Progenitor cell of endocrine pancreas (in vitro differentiated cells): ENCODE measurements around the gene IGF2BP3. TPM values are rescaled to one million over a fixed set of nuclear protein-coding genes. Genes with fewer than 3 reads are reported as not detected.

Experiments
- DNase-seq: peaks from one replicate; pipeline ENCODE4 v3.0.0; 2021; ENCODE audit warnings: low spot score; ENCODE audit not compliant: unreplicated experiment
- H3K27ac Mint-ChIP-seq: 2 replicates; pipeline ENCODE4 v1.8.0; 2021; ENCODE audit warnings: mild to moderate bottlenecking, moderate library complexity, mixed read lengths
- H3K27me3 Mint-ChIP-seq: 2 replicates; pipeline ENCODE4 v1.8.0; 2021; ENCODE audit warnings: mixed read lengths
- H3K36me3 Mint-ChIP-seq: 2 replicates; pipeline ENCODE4 v1.8.0; 2022; ENCODE audit warnings: mixed read lengths; ENCODE audit not compliant: insufficient read depth
- H3K4me1 Mint-ChIP-seq: 2 replicates; pipeline ENCODE4 v1.8.0; 2021; ENCODE audit warnings: low read depth, mixed read lengths
- H3K4me3 Mint-ChIP-seq: 2 replicates; pipeline ENCODE4 v1.8.0; 2021; ENCODE audit warnings: low read depth, mild to moderate bottlenecking, moderate library complexity, mixed read lengths
- H3K9me3 Mint-ChIP-seq: 2 replicates; pipeline ENCODE4 v1.8.0; 2021; ENCODE audit warnings: low read depth, mixed read lengths
- total RNA-seq: library from RNA; stranded (reverse); gene quantifications from 2 replicates; pipeline ENCODE4 v1.2.1, GENCODE V29; 2021
- TF ChIP-seq, protein P1 (sequence below): fragments of 200-600 bp; sonication (generic); IDR thresholded peaks from one replicate; pipeline ENCODE4 v1.5.0; 2021; ENCODE audit warnings: antibody characterized with exemption, mild to moderate bottlenecking; ENCODE audit not compliant: unreplicated experiment

IGF2BP3 gene
- total RNA-seq, 1 donor from 2014 or later = 96.9 TPM

DNA sequence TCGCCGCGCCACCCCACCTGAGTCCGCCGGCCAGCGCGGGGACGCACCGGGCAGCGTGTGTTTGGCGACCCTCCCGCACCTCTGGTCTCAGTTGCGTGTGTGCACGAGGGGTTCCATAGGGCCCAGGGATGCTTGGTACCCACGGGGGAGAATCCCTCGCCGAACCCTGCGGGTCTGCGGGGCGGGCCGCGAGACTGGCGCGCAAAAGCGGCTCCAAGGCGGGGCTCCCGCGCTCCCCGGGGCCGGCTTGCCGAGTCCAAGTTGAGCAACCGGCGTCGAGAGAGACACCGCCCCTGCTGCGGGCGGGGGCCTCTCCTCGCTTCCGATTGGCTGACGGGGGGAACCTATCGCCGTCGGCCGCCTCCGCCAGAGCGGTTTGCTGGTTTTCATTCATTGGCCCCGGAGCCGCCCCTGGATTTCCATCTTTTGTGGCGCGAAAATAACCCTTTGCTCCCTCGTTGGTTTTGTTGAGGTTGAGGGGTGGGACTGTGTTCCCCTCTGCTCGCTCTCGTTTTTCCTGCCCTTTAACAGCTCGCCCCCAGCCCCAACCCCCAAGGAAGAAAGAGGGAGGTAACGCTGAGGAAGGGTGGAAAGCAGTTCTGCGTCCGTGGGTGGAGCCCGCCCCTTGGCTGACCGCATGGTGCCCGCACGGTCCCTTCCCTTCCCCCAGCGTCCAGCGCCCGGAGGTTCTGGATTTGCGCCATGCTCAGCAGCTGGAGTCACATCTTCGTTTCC is 4.0 kb upstream of the IGF2BP3 start:
- TF ChIP-seq, protein P1, sequence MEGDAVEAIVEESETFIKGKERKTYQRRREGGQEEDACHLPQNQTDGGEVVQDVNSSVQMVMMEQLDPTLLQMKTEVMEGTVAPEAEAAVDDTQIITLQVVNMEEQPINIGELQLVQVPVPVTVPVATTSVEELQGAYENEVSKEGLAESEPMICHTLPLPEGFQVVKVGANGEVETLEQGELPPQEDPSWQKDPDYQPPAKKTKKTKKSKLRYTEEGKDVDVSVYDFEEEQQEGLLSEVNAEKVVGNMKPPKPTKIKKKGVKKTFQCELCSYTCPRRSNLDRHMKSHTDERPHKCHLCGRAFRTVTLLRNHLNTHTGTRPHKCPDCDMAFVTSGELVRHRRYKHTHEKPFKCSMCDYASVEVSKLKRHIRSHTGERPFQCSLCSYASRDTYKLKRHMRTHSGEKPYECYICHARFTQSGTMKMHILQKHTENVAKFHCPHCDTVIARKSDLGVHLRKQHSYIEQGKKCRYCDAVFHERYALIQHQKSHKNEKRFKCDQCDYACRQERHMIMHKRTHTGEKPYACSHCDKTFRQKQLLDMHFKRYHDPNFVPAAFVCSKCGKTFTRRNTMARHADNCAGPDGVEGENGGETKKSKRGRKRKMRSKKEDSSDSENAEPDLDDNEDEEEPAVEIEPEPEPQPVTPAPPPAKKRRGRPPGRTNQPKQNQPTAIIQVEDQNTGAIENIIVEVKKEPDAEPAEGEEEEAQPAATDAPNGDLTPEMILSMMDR = no peak
- DNase-seq = peak; percentile 93
- Mint-ChIP-seq H3K27ac (peak overlapping the region; percentile 95), H3K9me3 (no peaks in the 10 kb centered on the region), H3K36me3 (no peaks in the 10 kb centered on the region), H3K4me1 (peaks cover 30% of the 10 kb centered on the region), H3K27me3 (no peaks in the 10 kb centered on the region), H3K4me3 (peak overlapping the region; percentile 87)

DNA sequence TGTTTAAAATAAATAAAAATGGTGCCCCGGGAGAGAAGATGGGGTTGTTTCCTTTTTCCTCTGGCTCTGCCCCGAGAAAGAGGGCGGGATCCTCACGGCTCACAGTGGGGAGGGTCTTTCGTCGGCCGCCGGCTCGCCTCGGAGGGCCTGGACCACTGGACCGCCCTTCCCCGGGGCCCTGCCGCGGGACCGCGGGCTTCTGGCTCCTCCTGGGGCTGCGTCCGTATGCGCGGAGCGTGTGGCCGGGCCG is 3.5 kb upstream of the IGF2BP3 start:
- TF ChIP-seq, protein P1 = no peak
- no peak for DNase-seq
- Mint-ChIP-seq H3K9me3 (no peaks in the 10 kb centered on the region), H3K27me3 (no peaks in the 10 kb centered on the region), H3K4me1 (peaks cover 28% of the 10 kb centered on the region), H3K27ac (peak overlapping the region; percentile 96), H3K36me3 (no peaks in the 10 kb centered on the region), H3K4me3 (peak overlapping the region; percentile 87)

DNA sequence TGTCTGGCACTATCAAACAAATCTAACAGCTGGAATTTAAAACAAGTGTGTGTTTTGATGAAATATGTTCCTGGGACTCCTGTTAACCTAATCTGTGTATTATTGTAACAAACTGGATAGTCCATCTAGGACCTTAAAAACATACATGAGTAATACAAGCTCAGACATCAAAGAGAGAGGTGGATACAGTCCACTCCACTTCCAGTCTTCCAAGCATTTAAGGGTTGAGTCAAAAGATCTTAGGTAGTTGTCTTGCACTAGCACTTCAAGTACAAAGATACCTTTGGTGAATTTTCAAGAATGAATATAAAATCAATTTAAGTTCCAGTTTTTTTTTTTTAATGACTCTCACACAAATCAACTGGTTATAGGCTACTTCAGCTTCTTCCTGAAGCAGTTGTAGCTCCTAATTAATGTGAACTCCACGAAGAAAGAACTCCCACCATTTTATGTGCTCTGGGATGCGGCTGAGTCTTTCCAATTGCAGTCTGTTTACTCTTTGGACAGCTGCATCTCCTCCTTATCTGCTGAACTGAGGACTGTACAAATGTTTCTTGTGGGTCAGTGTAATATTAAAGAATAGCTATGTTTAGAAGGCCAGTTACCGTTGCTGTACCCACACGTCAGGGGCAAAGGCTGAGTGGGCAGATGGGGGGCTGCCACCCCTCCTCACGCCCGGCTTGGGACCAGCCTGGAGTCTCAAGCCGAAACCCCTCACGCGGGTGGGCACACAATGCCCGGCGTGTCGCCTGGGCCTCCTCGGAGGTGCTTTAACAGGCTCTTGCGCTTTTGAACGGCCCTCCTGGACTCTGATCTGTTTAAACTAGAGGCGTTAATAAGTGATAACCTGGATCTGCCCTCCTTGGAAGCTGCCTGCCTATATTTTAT is 2.9 kb upstream of the IGF2BP3 start:
- H3K27ac Mint-ChIP-seq = peak overlapping the region; percentile 96
- TF ChIP-seq, protein P1 = no peak
- H3K9me3 Mint-ChIP-seq = no peaks in the 10 kb centered on the region
- H3K4me3 Mint-ChIP-seq = peak overlapping the region; percentile 87
- H3K4me1 Mint-ChIP-seq = peaks cover 28% of the 10 kb centered on the region
- no peaks in the 10 kb centered on the region for H3K36me3 Mint-ChIP-seq
- DNase-seq = no peak
- H3K27me3 Mint-ChIP-seq = no peaks in the 10 kb centered on the region

DNA sequence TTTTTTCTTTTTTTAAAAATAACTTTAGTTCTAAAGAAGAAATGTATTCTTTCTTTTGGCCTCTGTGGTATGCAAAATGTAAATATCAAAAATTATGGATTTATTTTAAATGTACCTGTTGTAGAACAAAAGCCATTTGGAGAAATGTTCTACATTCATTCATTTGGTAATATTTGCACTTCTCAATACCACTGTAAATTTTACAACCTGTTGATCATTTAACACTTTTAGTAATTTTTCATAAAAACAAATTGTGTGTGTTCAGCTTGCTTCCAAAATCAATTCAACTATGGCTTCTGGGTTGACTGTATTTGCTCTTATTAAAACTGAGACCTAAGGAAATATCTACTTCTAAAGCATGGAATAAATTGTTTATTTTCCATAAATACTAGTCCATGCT is 2.3 kb upstream of the IGF2BP3 start:
- Mint-ChIP-seq H3K36me3 (no peaks in the 10 kb centered on the region), H3K9me3 (no peaks in the 10 kb centered on the region), H3K27me3 (no peaks in the 10 kb centered on the region), H3K27ac (peak overlapping the region; percentile 96), H3K4me3 (peak overlapping the region; percentile 87), H3K4me1 (peaks cover 31% of the 10 kb centered on the region)
- no peak for DNase-seq
- TF ChIP-seq, protein P1 = no peak

DNA sequence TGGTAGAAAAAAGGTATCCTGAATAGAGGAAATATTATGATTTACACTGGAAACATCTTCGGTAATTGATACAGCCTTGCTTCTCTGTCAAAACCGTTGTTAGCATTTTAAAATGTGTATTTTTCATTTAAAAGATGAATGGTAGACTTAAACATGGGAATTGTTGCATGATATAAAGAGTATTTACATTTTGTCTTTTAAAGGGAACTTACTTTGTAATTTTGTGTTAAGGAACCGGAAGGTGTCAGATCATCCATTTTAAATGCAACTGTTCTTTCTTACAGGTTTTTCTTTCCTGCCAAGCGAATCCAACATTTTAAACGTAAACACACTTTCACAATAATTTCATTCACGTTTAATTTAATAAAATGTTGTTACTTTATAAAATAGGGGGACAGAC is 1.8 kb upstream of the IGF2BP3 start:
- peak overlapping the region; percentile 90 for H3K27ac Mint-ChIP-seq
- peaks cover 35% of the 10 kb centered on the region for H3K4me1 Mint-ChIP-seq
- TF ChIP-seq, protein P1 = no peak
- no peaks in the 10 kb centered on the region for H3K36me3 Mint-ChIP-seq
- no peaks in the 10 kb centered on the region for H3K27me3 Mint-ChIP-seq
- H3K4me3 Mint-ChIP-seq = peak overlapping the region; percentile 81
- DNase-seq = no peak
- H3K9me3 Mint-ChIP-seq = no peaks in the 10 kb centered on the region
